ENCODE data around the gene TNS3. TPM values are rescaled to one million over a fixed set of nuclear protein-coding genes. Genes with fewer than 3 reads are reported as not detected.

Gene TNS3
- total RNA-seq, 1 donor from 2014 or later, result 41.2 TPM

DNA sequence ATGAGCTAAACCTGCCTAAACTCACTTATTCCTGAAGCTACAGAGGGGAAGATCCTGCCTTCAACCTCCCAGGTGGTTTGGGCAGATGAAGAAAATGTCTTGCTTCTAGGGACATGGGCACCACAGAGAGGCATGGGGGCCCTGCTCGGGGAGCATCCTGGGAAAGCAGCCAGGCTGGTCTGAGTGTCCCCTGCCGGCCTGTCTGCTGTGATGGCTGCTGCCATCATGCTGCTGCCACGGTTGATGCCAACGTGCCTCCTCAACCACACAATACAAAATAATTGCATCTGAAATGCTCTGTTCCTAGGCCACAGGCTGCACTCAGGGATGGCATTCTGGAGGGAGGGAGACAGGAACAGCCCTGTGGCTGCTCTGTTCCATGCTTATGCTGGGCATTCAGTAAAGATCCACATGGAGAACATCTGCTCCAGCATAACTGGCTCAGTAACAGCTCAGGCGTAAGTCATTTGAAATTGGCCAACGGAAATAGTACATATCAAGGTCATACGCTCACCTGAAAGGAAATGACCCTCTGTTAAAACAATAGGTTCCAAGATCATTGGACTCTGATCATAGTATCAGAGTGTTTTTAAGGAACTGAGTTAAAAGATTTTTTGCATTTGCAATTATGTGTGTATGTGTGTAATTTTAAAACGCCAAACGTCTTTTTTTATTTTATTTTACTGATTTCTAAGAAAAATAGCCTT is 299.0 kb downstream of the TNS3 start:
- Histone ChIP-seq H3K4me3 (ENCODE audit: low read depth, low read length) (no peak overlapping the region), H3K27me3 (ENCODE audit: control insufficient read depth, insufficient read depth, low read length) (no peaks in the 10 kb centered on the region), H3K36me3 (ENCODE audit: control insufficient read depth, insufficient read depth, low read length) (peaks cover 11% of the 10 kb centered on the region)
- DNase-seq (ENCODE audit: low read depth), result no peak
- TF ChIP-seq, protein P1, sequence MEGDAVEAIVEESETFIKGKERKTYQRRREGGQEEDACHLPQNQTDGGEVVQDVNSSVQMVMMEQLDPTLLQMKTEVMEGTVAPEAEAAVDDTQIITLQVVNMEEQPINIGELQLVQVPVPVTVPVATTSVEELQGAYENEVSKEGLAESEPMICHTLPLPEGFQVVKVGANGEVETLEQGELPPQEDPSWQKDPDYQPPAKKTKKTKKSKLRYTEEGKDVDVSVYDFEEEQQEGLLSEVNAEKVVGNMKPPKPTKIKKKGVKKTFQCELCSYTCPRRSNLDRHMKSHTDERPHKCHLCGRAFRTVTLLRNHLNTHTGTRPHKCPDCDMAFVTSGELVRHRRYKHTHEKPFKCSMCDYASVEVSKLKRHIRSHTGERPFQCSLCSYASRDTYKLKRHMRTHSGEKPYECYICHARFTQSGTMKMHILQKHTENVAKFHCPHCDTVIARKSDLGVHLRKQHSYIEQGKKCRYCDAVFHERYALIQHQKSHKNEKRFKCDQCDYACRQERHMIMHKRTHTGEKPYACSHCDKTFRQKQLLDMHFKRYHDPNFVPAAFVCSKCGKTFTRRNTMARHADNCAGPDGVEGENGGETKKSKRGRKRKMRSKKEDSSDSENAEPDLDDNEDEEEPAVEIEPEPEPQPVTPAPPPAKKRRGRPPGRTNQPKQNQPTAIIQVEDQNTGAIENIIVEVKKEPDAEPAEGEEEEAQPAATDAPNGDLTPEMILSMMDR (IDR thresholded peaks at IDR 0.05; ENCODE audit: insufficient read depth, low read length, poor library complexity, severe bottlenecking), result no peak

DNA sequence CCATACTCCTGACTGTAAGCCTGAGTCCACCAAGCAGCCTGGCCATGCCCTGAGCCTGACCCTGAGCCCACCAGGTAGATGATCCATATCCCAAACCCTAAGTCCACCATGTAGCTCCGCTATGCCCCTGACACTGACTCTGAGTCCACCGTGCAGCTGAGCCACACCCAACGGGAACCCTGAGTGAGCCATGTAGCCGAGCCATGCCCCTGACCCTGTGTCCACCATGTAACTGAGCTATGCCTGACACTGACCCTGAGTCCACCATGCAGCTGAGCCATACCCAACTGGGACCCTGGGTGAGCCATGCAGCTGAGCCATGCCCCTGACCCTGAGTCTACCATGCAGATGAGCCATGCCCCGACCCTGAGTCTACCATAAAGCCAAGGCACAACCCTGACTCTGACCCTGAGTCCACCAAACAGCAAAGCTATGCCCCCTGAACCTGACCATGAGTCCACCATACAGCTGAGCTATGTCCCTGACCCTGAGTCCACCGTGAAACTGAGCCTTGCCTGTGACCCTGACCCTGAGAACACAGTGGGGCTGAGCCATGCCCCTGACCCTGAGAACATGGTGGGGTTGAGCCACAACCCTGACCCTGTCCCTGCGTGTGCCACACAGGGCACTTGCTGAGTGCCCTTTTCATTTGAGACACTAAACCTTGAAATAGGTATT is 299.8 kb downstream of the TNS3 start:
- no peak overlapping the region for H3K4me3 ChIP-seq (ENCODE audit: low read depth, low read length)
- no peaks in the 10 kb centered on the region for H3K27me3 ChIP-seq (ENCODE audit: control insufficient read depth, insufficient read depth, low read length)
- peaks cover 11% of the 10 kb centered on the region for H3K36me3 ChIP-seq (ENCODE audit: control insufficient read depth, insufficient read depth, low read length)
- no peak for DNase-seq (ENCODE audit: low read depth)
- TF ChIP-seq, protein P1 (IDR thresholded peaks at IDR 0.05; ENCODE audit: insufficient read depth, low read length, poor library complexity, severe bottlenecking), result no peak

- no peak for DNase-seq (ENCODE audit: low read depth)
- TF ChIP-seq, protein P1 (IDR thresholded peaks at IDR 0.05; ENCODE audit: insufficient read depth, low read length, poor library complexity, severe bottlenecking), result no peak
- H3K36me3 ChIP-seq (ENCODE audit: control insufficient read depth, insufficient read depth, low read length), result peaks cover 10% of the 10 kb centered on the region
- H3K4me3 ChIP-seq (ENCODE audit: low read depth, low read length), result no peak overlapping the region
- no peaks in the 10 kb centered on the region for H3K27me3 ChIP-seq (ENCODE audit: control insufficient read depth, insufficient read depth, low read length)
These were observed 300.8 kb downstream of the TNS3 start for GRCh38 chr7:47281161-47281560.

GRCh38 chr7:47280114-47280513 is 301.8 kb downstream of the TNS3 start:
- TF ChIP-seq, protein P1 (IDR thresholded peaks at IDR 0.05; ENCODE audit: insufficient read depth, low read length, poor library complexity, severe bottlenecking), result no peak
- H3K36me3 ChIP-seq (ENCODE audit: control insufficient read depth, insufficient read depth, low read length), result peaks cover 10% of the 10 kb centered on the region
- no peak overlapping the region for H3K4me3 ChIP-seq (ENCODE audit: low read depth, low read length)
- DNase-seq (ENCODE audit: low read depth), result no peak
- H3K27me3 ChIP-seq (ENCODE audit: control insufficient read depth, insufficient read depth, low read length), result no peaks in the 10 kb centered on the region

GRCh38 chr7:47278043-47278442 is 303.9 kb downstream of the TNS3 start:
- H3K27me3 ChIP-seq (ENCODE audit: control insufficient read depth, insufficient read depth, low read length), result no peaks in the 10 kb centered on the region
- TF ChIP-seq, protein P1 (IDR thresholded peaks at IDR 0.05; ENCODE audit: insufficient read depth, low read length, poor library complexity, severe bottlenecking), result no peak
- H3K4me3 ChIP-seq (ENCODE audit: low read depth, low read length), result no peak overlapping the region
- H3K36me3 ChIP-seq (ENCODE audit: control insufficient read depth, insufficient read depth, low read length), result peaks cover 11% of the 10 kb centered on the region
- no peak for DNase-seq (ENCODE audit: low read depth)
